NOMO-1 treated with DMSO at 0.1 percent for 48 hours (cell line): ENCODE results near the gene PLXNB2.
A peak's percentile ranks its signal among the peaks of the same experiment; 100 is the strongest.

Source experiments
- DNase-seq: peaks from one replicate; lab custom pipeline; 2025; ENCODE audit not compliant: unreplicated experiment; lab: John Stamatoyannopoulos, UW

Gene PLXNB2

DNA sequence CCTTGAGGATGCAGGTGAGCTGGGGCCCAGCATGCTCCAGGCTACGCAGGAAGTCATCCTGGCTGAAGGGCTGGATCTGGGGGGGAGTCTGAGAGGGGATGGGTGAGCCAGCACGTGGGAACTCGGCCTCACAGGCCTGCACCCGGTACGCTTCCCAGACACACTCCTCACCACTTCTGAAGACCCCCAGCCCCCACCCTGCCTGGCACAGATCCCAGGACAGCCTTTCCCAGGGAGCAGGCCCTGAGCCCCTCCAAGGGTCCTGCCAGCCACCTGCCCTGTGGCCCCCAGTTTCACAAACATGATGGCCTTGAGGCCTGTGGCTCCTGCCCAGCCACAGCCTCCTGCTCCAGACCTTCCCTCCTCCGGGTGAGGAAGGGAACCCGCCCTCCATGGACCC, 5.6 kb upstream of the PLXNB2 start:
- no peak for DNase-seq

DNA sequence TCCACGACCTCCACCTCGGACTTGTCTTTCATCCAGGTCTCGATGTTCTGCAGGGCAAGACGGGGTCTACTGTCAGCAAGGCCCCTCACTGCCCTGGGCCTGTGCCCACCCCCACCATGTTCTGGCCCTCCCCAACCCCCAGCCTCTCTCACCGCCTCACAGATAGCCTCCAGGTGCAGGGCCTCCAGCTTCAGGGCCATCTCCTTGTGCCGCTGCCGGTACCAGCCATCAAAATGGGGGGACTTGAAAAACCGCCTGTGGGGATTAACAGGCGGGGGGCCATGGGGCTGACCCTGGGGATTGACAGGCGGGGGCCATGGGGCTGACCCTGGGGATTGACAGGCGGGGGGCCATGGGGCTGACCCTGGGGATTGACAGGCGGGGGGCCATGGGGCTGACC, 4.9 kb upstream of the PLXNB2 start:
- DNase-seq, result no peak

GRCh38 chr22:50311606-50312351, 4.3 kb upstream of the PLXNB2 start:
- DNase-seq, result no peak

- DNase-seq, result no peak
Measured at GRCh38 chr22:50310949-50311444, 3.6 kb upstream of the PLXNB2 start.

DNA sequence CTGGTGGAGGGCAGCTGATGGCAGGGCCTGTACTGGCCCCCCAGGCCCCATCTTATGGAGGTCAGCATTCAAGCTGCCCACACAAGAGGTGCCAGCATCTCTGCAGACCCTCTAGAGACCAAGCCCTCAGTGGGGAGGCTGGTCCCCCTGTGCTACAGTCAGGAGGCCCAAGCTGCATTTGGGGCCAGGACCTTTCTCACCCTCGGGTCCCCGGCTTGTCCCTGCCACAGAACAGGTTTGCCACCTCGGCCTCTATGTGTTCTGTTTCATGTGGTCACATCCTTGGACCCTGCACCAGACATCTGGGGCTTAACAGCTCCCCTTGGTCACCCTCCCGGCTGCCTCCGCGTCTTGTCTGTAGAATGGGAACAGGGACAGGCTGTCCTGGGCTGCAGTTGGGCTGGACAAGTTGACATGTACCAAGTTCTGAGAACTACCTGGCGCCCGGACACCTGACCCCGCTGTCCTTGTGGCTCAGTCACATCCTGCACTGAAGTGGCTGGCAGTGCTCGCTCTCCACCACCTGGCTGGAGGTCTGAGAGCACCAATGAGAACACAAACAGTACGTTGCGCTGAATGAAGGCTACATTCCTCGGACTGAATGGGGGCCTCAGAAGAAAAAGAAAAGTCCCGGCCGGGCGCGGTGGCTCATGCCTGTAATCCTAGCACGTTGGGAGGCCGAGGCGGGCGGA, 2.7 kb upstream of the PLXNB2 start:
- DNase-seq, result no peak

- DNase-seq, result no peak
Measured at GRCh38 chr22:50309601-50309991, 2.1 kb upstream of the PLXNB2 start.

GRCh38 chr22:50308986-50309600, 1.6 kb upstream of the PLXNB2 start:
- no peak for DNase-seq

DNA sequence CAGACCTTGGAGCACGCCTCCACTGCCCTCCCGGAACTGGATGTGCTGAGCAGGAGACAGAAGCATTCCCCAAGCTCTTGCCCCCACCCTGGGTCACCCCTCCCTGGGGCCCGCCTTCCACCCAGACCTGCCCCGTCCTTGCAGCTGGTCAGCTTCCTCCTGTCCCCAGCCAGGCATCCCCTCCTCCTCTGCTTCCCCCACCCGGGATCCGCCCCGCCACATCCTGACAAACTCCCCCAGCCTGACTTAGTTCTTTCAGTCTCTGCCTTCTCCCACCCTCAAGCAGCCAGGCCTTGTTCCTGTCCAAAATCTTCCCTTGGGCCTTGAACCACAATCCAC, 1.1 kb upstream of the PLXNB2 start:
- peak; percentile 44 for DNase-seq

GRCh38 chr22:50307890-50308596, 597 bp upstream of the PLXNB2 start:
- no peak for DNase-seq

- peak; percentile 76 for DNase-seq
Measured at GRCh38 chr22:50305923-50306566, 1.4 kb downstream of the PLXNB2 start.

DNA sequence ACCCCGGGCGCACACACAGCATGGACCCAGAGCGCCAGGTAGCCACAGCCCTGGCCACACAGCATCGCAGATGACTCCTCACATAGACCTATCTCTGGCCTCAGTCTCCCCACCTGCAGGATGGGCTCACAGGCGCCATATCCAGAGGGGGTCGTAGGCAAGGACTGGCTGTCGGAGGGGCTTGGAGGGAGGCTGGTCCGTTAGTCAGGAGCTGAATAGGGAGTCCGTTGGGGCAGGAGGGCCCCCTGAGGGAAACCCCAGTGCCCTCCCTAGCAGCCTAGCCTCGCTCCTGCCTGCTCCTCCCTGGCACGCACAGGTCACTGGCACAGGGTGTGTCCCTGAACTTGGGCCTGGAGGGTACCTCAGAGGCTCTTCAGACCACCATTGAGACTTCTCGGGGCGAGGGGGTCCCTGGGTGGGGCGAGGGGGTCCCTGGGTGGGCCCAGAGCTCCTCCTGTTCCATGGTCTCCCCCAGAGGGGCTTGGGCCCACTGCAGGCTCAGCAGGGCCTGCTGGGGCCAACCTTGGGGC, 2.0 kb downstream of the PLXNB2 start:
- no peak for DNase-seq

GRCh38 chr22:50304528-50305392, 2.7 kb downstream of the PLXNB2 start:
- DNase-seq, result peak; percentile 83

DNA sequence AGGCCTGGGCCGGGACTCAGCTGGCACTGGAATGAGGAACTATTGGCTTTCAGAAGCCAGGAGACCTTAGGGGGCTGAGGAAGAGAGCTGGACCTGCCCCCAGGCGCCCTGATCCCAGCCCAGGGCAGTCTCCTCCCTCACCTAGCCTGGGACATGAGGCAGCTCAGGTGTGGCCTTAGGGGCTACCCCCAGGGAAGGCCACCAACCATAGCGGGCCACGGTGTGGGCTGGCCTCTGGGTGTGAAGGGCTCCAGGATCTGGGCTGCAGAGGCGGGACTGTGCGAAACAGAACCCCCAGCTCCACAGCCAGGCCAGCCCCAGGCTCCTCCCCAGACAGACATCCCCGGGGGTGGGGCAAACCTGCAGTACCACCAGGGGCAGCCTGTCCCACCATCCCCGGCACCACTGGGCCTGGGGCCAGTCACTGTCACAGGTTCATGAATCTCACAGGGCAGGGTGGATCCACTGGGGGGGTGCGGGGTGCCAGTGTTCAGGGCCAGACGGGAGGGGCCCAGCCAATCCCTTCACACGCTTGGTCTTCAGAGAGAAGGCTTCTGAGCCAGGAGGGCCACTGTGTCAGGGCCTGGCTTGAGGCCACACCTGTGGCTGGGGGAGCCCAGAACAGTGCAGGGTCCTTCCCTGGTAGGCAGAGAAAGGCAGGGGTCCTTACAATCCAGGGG, 3.5 kb downstream of the PLXNB2 start:
- DNase-seq, result peak; percentile 69

- peak; percentile 15 for DNase-seq
Measured at GRCh38 chr22:50303515-50303847, 4.0 kb downstream of the PLXNB2 start.

- no peak for DNase-seq
Measured at GRCh38 chr22:50302564-50302963, 4.9 kb downstream of the PLXNB2 start.

GRCh38 chr22:50302041-50302541, 5.4 kb downstream of the PLXNB2 start:
- no peak for DNase-seq

DNA sequence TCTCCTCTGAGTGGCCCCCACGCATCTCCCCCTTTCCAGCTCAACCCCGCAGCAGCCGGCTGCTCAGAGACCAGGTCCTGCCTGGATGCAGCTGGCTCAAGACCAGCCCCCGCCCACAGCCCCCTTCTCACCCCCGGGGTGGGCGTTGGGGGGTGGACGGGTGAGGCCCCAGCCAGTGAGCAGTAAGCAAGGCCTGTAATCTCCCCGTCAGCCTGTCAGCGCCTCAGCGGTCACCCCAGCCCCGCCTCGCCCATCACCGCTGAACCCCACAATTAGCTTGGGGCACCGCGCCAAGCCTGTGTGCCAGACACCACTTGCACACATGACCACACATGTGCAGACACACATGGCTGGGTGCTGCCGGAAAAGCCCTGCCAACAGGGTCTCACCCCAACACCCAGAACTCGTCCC, 5.9 kb downstream of the PLXNB2 start:
- no peak for DNase-seq

GRCh38 chr22:50300620-50301257, 6.7 kb downstream of the PLXNB2 start:
- DNase-seq, result no peak
